ENCODE measurements around the gene SRSF12.
"Not testable (repeated sequence)": the region's sequence is repeated elsewhere in the genome, so short reads cannot be mapped to it uniquely, and the experiment has no call there.

SRSF12 gene

GRCh38 chr6:89069536-89070163 is 48.2 kb downstream of the SRSF12 start:
- DNase-seq, result no peak

- no peak for DNase-seq
Measured at GRCh38 chr6:89068695-89069094, 49.2 kb downstream of the SRSF12 start.

- no peak for DNase-seq
Measured at GRCh38 chr6:89067796-89068195, 50.1 kb downstream of the SRSF12 start.

- no peak for DNase-seq
Measured at GRCh38 chr6:89066940-89067646, 50.8 kb downstream of the SRSF12 start.

- DNase-seq, result not testable (repeated sequence)
Measured at GRCh38 chr6:89066121-89066520, 51.8 kb downstream of the SRSF12 start.

- not testable (repeated sequence) for DNase-seq
Measured at GRCh38 chr6:89064931-89065330, 52.9 kb downstream of the SRSF12 start.

GRCh38 chr6:89063881-89064280 is 54.0 kb downstream of the SRSF12 start:
- no peak for DNase-seq

GRCh38 chr6:89059227-89059626 is 58.6 kb downstream of the SRSF12 start:
- no peak for DNase-seq

GRCh38 chr6:89058627-89059026 is 59.2 kb downstream of the SRSF12 start:
- DNase-seq, result no peak

- no peak for DNase-seq
Measured at GRCh38 chr6:89057759-89058158, 60.1 kb downstream of the SRSF12 start.

- no peak for DNase-seq
Measured at GRCh38 chr6:89054208-89054607, 63.7 kb downstream of the SRSF12 start.

GRCh38 chr6:89051676-89052075 is 66.2 kb downstream of the SRSF12 start:
- no peak for DNase-seq

- DNase-seq, result no peak
Measured at GRCh38 chr6:89050697-89051096, 67.2 kb downstream of the SRSF12 start.

GRCh38 chr6:89050155-89050554 is 67.7 kb downstream of the SRSF12 start:
- DNase-seq, result no peak

- DNase-seq, result no peak
Measured at GRCh38 chr6:89048985-89049384, 68.9 kb downstream of the SRSF12 start.

GRCh38 chr6:89048288-89048923 is 69.5 kb downstream of the SRSF12 start:
- DNase-seq, result no peak

GRCh38 chr6:89047473-89047872 is 70.4 kb downstream of the SRSF12 start:
- DNase-seq, result no peak

Data from activated effector memory CD4-positive, alpha-beta T cell treated with anti-CD3 and anti-CD28 coated beads, Interleukin-2, amount 50 U/mL, for 16 hours (primary cell).